ENCODE data around the gene VPS13D.

VPS13D gene

DNA sequence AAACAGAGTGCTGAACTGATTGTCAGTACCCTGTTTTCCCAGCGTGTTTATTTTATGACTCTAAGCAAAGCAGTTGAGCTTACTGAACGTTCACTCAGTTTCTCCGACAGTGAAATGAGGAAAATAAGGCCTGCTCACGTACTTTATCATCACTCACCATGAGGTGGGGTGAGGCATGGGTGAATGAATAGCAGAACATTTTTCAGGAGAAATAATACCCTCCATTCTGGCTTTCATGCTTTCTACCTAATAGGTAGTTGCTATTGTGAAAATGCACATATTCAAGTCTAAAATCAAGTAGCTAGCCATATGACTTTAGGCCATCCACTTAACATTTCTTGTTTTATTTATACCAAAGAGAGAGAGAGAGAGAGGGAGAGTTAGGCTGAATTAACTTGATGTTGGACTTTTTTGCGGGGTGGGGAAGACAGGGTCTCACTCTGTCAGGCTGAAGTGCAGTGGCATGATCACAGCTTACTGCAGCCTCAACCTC lies 178.2 kb downstream of the VPS13D start:
- H3K4me3 ChIP-seq (ENCODE audit: low read depth, low read length, poor library complexity, severe bottlenecking), result no peak overlapping the region
- no peaks in the 10 kb centered on the region for H3K79me2 ChIP-seq (ENCODE audit: insufficient read depth, low read length)
- no peaks in the 10 kb centered on the region for H4K20me1 ChIP-seq (ENCODE audit: insufficient read depth, low read length)
- no peak overlapping the region for H3K4me2 ChIP-seq (ENCODE audit: low read length)
- peaks cover 20% of the 10 kb centered on the region for H3K36me3 ChIP-seq (ENCODE audit: insufficient read depth, low read length)
- no peaks in the 10 kb centered on the region for H3K27me3 ChIP-seq (ENCODE audit: insufficient read depth, low read length)
- no peaks in the 10 kb centered on the region for H3K4me1 ChIP-seq (ENCODE audit: insufficient read depth, low read length, severe bottlenecking)
- H3F3A ChIP-seq (ENCODE audit: insufficient read depth, low read length), result no peaks in the 10 kb centered on the region
- H3K27ac ChIP-seq (ENCODE audit: low read depth, low read length, poor library complexity, severe bottlenecking), result no peak overlapping the region
- no peaks in the 10 kb centered on the region for H3K9me2 ChIP-seq (ENCODE audit: low read depth, low read length)
- H3K9ac ChIP-seq (ENCODE audit: low read length), result no peak overlapping the region
- H2AFZ ChIP-seq (ENCODE audit: low read length), result no peak overlapping the region
- peaks cover 7% of the 10 kb centered on the region; the same call in 1 of the 2 replicates for H3K9me3 ChIP-seq (ENCODE audit: low read length)
- no peak for TF ChIP-seq EZH2 (IDR thresholded peaks at IDR 0.05; ENCODE audit: borderline replicate concordance, low read length)
- TF ChIP-seq, protein P1, sequence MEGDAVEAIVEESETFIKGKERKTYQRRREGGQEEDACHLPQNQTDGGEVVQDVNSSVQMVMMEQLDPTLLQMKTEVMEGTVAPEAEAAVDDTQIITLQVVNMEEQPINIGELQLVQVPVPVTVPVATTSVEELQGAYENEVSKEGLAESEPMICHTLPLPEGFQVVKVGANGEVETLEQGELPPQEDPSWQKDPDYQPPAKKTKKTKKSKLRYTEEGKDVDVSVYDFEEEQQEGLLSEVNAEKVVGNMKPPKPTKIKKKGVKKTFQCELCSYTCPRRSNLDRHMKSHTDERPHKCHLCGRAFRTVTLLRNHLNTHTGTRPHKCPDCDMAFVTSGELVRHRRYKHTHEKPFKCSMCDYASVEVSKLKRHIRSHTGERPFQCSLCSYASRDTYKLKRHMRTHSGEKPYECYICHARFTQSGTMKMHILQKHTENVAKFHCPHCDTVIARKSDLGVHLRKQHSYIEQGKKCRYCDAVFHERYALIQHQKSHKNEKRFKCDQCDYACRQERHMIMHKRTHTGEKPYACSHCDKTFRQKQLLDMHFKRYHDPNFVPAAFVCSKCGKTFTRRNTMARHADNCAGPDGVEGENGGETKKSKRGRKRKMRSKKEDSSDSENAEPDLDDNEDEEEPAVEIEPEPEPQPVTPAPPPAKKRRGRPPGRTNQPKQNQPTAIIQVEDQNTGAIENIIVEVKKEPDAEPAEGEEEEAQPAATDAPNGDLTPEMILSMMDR (IDR thresholded peaks at IDR 0.05; ENCODE audit: low read length), result no peak

GRCh38 chr1:12408662-12409061 lies 178.8 kb downstream of the VPS13D start:
- H3K9me3 ChIP-seq (ENCODE audit: low read length), result peaks cover 7% of the 10 kb centered on the region; the same call in 1 of the 2 replicates
- TF ChIP-seq EZH2 (IDR thresholded peaks at IDR 0.05; ENCODE audit: borderline replicate concordance, low read length), result no peak
- TF ChIP-seq, protein P1 (IDR thresholded peaks at IDR 0.05; ENCODE audit: low read length), result no peak
- no peaks in the 10 kb centered on the region for H4K20me1 ChIP-seq (ENCODE audit: insufficient read depth, low read length)
- H3K4me2 ChIP-seq (ENCODE audit: low read length), result no peak overlapping the region
- H3K4me3 ChIP-seq (ENCODE audit: low read depth, low read length, poor library complexity, severe bottlenecking), result no peak overlapping the region
- peaks cover 18% of the 10 kb centered on the region for H3K36me3 ChIP-seq (ENCODE audit: insufficient read depth, low read length)
- H3K27ac ChIP-seq (ENCODE audit: low read depth, low read length, poor library complexity, severe bottlenecking), result no peak overlapping the region
- no peaks in the 10 kb centered on the region for H3K79me2 ChIP-seq (ENCODE audit: insufficient read depth, low read length)
- no peaks in the 10 kb centered on the region for H3K27me3 ChIP-seq (ENCODE audit: insufficient read depth, low read length)
- H3K9ac ChIP-seq (ENCODE audit: low read length), result no peak overlapping the region
- no peaks in the 10 kb centered on the region for H3K9me2 ChIP-seq (ENCODE audit: low read depth, low read length)
- no peak overlapping the region for H2AFZ ChIP-seq (ENCODE audit: low read length)
- H3F3A ChIP-seq (ENCODE audit: insufficient read depth, low read length), result no peaks in the 10 kb centered on the region
- H3K4me1 ChIP-seq (ENCODE audit: insufficient read depth, low read length, severe bottlenecking), result no peaks in the 10 kb centered on the region

GRCh38 chr1:12409681-12410080 lies 179.9 kb downstream of the VPS13D start:
- peaks cover 8% of the 10 kb centered on the region for H3K36me3 ChIP-seq (ENCODE audit: insufficient read depth, low read length)
- no peaks in the 10 kb centered on the region for H4K20me1 ChIP-seq (ENCODE audit: insufficient read depth, low read length)
- no peak overlapping the region for H3K4me2 ChIP-seq (ENCODE audit: low read length)
- H3K4me1 ChIP-seq (ENCODE audit: insufficient read depth, low read length, severe bottlenecking), result no peaks in the 10 kb centered on the region
- no peaks in the 10 kb centered on the region for H3K27me3 ChIP-seq (ENCODE audit: insufficient read depth, low read length)
- H3K9me3 ChIP-seq (ENCODE audit: low read length), result peaks cover 7% of the 10 kb centered on the region; the same call in 1 of the 2 replicates
- H3K27ac ChIP-seq (ENCODE audit: low read depth, low read length, poor library complexity, severe bottlenecking), result no peak overlapping the region
- H3K9me2 ChIP-seq (ENCODE audit: low read depth, low read length), result no peaks in the 10 kb centered on the region
- H3F3A ChIP-seq (ENCODE audit: insufficient read depth, low read length), result no peaks in the 10 kb centered on the region
- no peak overlapping the region for H3K4me3 ChIP-seq (ENCODE audit: low read depth, low read length, poor library complexity, severe bottlenecking)
- no peak overlapping the region for H2AFZ ChIP-seq (ENCODE audit: low read length)
- H3K9ac ChIP-seq (ENCODE audit: low read length), result no peak overlapping the region
- H3K79me2 ChIP-seq (ENCODE audit: insufficient read depth, low read length), result no peaks in the 10 kb centered on the region
- TF ChIP-seq EZH2 (IDR thresholded peaks at IDR 0.05; ENCODE audit: borderline replicate concordance, low read length), result no peak
- TF ChIP-seq, protein P1 (IDR thresholded peaks at IDR 0.05; ENCODE audit: low read length), result no peak
